ELR (cell line): ENCODE data around the gene RPS3.

ENCODE experiments used
- DNase-seq: peaks from one replicate; pipeline ENCODE4 v3.0.0-alpha.2; 2015; ENCODE audit warnings: low read depth

The RPS3 gene

DNA sequence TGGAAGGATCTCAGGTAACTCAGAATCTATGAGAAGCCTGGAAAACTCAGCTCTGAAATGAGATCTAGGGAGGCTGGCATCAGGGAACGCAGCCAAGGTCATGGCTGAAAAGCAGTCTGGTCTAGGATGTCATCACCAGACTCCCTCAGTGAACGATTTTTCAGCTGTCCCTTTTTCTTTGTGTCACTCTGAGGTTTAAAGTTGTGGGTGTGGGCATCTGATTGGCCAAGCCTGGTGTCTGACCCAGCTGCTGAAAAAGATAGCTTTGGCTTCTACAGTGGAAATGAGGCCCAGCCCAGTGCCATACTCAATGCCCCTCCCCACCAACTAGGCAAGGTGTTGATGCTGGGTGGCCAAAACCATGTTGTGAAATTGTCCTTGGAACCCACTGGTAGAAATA, 14.5 kb downstream of the RPS3 start:
- DNase-seq: no peak

- no peak for DNase-seq
Measured at GRCh38 chr11:75420224-75421034, 21.1 kb downstream of the RPS3 start.

DNA sequence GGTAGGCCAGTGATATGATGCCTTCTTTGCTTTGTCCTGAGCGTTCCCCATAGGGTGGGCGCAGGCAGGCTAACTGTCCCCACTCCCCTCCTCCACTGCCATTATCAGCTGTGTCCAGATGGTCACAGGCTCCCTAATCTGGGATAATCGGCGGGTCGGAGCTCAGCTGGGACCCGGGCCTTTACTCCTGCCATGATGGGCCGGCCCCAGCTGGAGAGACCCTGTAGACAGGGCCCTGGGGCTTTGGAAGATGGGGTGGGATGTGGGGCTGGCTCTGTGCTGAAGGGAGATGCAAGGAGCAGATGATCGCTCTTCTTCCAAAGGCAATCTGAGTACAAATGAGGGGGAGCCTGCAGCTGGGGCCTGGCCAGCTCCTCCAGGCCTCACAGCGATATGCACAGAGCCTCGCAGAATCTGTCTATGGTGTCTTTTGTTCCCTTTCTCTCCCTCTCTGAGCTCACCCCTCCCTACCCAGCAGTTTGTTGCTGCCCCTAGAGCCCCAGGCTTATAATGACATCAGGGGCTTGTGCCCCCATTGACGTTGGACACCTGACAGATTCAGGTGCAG, 21.8 kb downstream of the RPS3 start:
- DNase-seq: no peak

DNA sequence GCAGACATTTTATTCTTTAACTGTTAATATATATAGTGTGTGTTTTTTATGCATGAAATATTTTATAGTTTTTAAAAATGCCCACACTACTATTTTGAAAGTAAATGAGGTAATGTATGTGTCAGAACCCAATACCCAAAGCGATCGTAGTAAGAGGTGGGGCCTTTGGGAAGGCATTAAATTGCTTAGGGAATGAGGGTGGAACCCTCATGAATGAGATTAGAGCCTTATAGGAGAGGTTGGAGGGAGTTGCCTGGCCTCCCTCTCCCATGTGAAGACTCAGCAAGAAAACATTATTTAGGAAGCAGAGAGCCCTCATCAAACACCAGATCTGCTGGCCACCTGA, 22.6 kb downstream of the RPS3 start:
- no peak for DNase-seq

- DNase-seq: no peak
Measured at GRCh38 chr11:75422248-75423231, 23.2 kb downstream of the RPS3 start.

GRCh38 chr11:75423721-75424120, 24.4 kb downstream of the RPS3 start:
- no peak for DNase-seq

- DNase-seq: no peak
Measured at GRCh38 chr11:75424396-75424795, 25.1 kb downstream of the RPS3 start.

GRCh38 chr11:75425422-75425821, 26.1 kb downstream of the RPS3 start:
- peak; percentile 21 for DNase-seq

DNA sequence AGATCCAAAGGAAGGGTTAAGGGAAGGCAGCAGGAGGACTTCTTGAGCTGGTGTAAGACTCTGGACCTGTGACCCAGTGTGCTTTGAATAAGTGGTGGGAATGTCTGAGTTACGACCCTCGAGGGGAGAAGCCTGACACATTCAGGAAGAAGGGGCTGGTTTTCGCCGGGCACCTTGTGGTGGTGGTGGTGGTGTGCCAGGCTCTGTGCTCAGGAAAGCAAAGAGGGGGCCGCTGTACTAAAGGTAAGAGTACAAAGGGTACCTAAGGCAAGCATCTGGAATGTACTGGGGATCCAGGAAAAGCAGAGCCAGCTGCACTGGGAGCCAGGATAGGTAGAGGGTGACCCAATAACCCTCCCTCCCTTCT, 27.4 kb downstream of the RPS3 start:
- no peak for DNase-seq

DNA sequence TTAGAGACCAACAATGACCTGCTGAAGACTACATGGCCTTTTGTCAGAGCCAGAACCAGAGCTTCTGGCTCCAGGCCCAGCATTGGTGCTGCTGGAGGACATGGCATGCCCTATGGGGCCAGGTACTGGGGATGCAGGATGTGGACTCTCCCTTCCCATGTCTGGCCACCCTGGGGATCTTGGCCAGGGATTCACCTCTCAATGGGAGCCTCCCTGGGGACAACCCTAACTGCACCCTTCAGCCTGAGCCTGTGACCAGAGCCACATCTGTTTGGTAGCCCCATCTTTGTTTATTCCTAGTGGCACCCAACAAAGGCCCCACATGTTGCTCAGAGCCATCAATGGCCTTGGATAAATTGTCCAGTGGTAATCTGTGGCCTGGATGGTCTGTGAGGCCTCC, 27.9 kb downstream of the RPS3 start:
- DNase-seq: no peak

GRCh38 chr11:75428281-75428724, 29.0 kb downstream of the RPS3 start:
- DNase-seq: peak; percentile 64

GRCh38 chr11:75428989-75429640, 29.8 kb downstream of the RPS3 start:
- no peak for DNase-seq

DNA sequence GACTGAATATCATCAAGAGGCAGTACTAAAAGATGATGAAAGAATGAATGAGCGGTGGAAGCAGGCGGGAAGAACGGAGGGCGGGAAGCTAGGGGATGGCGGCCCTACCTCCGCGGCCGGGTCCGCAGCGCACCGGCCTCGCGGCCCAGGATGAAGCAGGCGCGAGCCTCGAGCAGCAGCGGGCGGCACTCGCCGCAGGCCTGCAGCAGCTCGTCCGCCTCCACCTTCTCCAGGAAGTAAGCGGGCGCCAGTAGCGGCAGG, 30.3 kb downstream of the RPS3 start:
- DNase-seq: no peak

- DNase-seq: peak; percentile 52
Measured at GRCh38 chr11:75429902-75430713, 30.8 kb downstream of the RPS3 start.

- DNase-seq: no peak
Measured at GRCh38 chr11:75430714-75431532, 31.6 kb downstream of the RPS3 start.

- DNase-seq: peak; percentile 39
Measured at GRCh38 chr11:75431533-75432525, 32.5 kb downstream of the RPS3 start.

GRCh38 chr11:75432911-75433321, 33.6 kb downstream of the RPS3 start, which contains the start of gene KLHL35:
TSS of gene KLHL35 (minus strand) at chr11:75433203. CDS start at chr11:75430629, 2,574 bp downstream.
- DNase-seq: no peak

- DNase-seq: no peak
Measured at GRCh38 chr11:75433443-75433842, 34.1 kb downstream of the RPS3 start.

DNA sequence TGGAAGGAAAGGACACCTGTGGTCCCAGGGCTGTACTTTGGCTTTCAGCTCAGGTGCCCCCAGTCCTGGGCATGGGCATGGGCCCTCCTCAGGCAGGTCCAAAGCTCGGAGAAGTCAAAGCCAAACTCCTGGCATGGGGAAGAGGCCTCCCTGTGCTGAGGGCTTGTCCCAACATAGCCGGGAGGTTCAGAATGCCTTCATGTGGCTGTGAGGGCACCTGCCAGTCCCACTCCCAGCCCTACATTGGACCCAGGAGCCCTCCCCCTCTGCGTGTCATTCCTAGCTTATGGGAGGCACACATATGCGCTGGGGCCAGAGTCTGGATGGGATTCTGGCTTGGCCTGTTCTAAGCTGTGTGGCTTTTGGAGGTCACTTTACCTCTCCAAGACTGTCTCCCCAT, 34.7 kb downstream of the RPS3 start:
- DNase-seq: no peak
